Esophagus squamous epithelium (tissue), 5 donors: ENCODE results near the gene CHST2. TPM values are rescaled to one million over a fixed set of nuclear protein-coding genes. Genes with fewer than 3 reads are reported as not detected.
"Not testable (repeated sequence)": the region's sequence is repeated elsewhere in the genome, so short reads cannot be mapped to it uniquely, and the experiment has no call there.

ENCODE experiments used
- DNase-seq: peaks from one replicate; lab custom pipeline; 2025; lab: John Stamatoyannopoulos, UW
- H3K27ac ChIP-seq, 4 donors: fragments of 200-600 bp; sonication (generic); one replicate each; pipeline ENCODE4 v1.5.1; 2016 to 2019; ENCODE audit warnings: mild to moderate bottlenecking in 1 of 4
- H3K27me3 ChIP-seq, 4 donors: fragments of 200-600 bp; sonication (generic); 1 replicate in 3 of 4; 2 replicates in 1 of 4; pipeline versions ENCODE4 v1.5.1 to v1.6.0; 2017 to 2021; ENCODE audit warnings: antibody characterized with exemption in 1 of 4
- H3K36me3 ChIP-seq, 3 donors: fragments of 200-600 bp; sonication (generic); one replicate each; pipeline ENCODE4 v1.5.1; 2016 to 2019
- H3K4me1 ChIP-seq, 3 donors: fragments of 200-600 bp; sonication (generic); one replicate each; pipeline ENCODE4 v1.5.1; 2017 to 2019
- H3K4me3 ChIP-seq, 4 donors: fragments of 200-600 bp; sonication (generic); 1 replicate in 3 of 4; 2 replicates in 1 of 4; pipeline ENCODE4 v1.5.1; 2016 to 2019; ENCODE audit warnings: mild to moderate bottlenecking in 2 of 4, moderate library complexity in 1 of 4
- H3K9me3 ChIP-seq, 3 donors: fragments of 200-600 bp; sonication (generic); one replicate each; pipeline ENCODE4 v1.5.1; 2016 to 2019
- POLR2A ChIP-seq, 4 donors: fragments of 450-650 bp; IDR thresholded peaks; one replicate each; pipeline ENCODE4 v1.6.1; 2017; ENCODE audit warnings: antibody characterized with exemption in 4 of 4, mild to moderate bottlenecking in 4 of 4, moderate library complexity in 3 of 4
- whole genome bisulfite sequencing, 2 donors: methylation state at CpG; one replicate each; pipeline ENCODE4 v1.1.5; 2018; 5-methylcytosine and 5-hydroxymethylcytosine counted together
- intact Hi-C: fragments of 100-400 bp; cut with DNase I; formaldehyde crosslinking; loops from one replicate; pipeline ENCODE4 v1.15.0; 2022
- total RNA-seq, 4 donors: library from RNA; depleted of rRNA; stranded (reverse); fragments of >200 nt; gene quantifications; one replicate each; pipeline ENCODE4 v1.1.0, GENCODE V29; 2016
- TF ChIP-seq, protein P1 (sequence below), 6 experiments: fragments of 450-650 bp in 4 of 6; fragments of 200-600 bp in 2 of 6; sonication (generic) in 2 of 6; IDR thresholded peaks; one replicate each; pipeline ENCODE4 v1.5.1; 2016 to 2019; ENCODE audit warnings: antibody characterized with exemption in 6 of 6, mild to moderate bottlenecking in 4 of 6, moderate library complexity in 4 of 6
- donor health status: DM: yes; HTN: yes; CAD: no.

Gene CHST2
- total RNA-seq, 4 donors from 2014 or later, result 0.76 to 3.1 (median 1.6) TPM

DNA sequence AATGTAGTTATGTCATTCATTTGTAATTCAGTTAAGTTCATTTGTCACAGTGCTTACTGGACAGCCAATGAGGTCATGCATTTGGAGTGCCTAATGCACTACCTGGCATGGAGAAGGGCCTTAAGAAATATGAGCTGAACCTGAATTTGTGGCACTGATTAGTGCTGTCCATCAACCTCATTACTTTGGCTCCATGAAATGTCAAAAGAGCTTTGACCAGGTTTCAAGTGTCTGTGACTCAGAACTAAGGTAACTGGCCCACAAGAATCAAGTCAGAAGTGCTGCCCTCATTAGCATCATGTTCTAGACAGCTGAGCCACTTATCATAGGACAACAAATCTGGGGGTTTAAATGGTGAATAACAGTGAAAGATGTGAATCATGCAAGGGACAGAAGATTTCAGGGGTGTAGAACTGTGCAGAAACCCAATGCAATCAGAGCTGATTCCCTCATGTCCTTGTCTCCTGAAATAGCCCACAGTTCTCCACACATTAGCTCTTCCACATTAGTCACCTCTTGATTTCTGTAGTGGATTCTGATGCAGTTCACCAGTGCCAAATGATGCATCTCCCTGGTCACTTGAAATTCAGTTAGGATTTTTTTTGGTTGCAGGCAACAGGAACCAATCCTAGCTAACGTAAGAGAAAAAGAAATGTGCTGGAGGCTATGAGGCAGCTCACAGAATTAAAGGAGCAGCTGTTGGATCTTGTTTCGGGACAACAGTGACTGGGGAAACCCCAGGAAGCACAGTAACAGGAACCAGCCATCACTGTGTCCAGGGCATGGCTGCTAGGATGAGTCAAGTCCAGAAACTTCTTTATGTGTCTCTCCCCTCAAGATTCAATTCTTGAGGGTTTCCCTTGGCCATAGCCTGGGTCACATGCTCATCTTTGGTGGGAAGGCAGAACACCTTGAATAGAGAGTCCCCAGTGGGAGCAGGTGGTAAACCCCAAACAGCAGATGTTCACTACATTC lies 38.7 kb downstream of the CHST2 start:
- DNase-seq, result no peak
- Histone ChIP-seq H3K4me1 (no peaks in the 10 kb centered on the region), H3K27ac (no peak overlapping the region), H3K4me3 (no peak overlapping the region), H3K36me3 (no peaks in the 10 kb centered on the region), H3K27me3 (no peaks in the 10 kb centered on the region), H3K9me3 (no peaks in the 10 kb centered on the region)
- TF ChIP-seq POLR2A (IDR thresholded peaks at IDR 0.05), result no peak
- TF ChIP-seq, protein P1, sequence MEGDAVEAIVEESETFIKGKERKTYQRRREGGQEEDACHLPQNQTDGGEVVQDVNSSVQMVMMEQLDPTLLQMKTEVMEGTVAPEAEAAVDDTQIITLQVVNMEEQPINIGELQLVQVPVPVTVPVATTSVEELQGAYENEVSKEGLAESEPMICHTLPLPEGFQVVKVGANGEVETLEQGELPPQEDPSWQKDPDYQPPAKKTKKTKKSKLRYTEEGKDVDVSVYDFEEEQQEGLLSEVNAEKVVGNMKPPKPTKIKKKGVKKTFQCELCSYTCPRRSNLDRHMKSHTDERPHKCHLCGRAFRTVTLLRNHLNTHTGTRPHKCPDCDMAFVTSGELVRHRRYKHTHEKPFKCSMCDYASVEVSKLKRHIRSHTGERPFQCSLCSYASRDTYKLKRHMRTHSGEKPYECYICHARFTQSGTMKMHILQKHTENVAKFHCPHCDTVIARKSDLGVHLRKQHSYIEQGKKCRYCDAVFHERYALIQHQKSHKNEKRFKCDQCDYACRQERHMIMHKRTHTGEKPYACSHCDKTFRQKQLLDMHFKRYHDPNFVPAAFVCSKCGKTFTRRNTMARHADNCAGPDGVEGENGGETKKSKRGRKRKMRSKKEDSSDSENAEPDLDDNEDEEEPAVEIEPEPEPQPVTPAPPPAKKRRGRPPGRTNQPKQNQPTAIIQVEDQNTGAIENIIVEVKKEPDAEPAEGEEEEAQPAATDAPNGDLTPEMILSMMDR (IDR thresholded peaks at IDR 0.05), result no peak
- intact Hi-C loops, result no loop called here
- 8% methylated on average over 2 of the region's 2 CpGs; no CpG with 5 or more reads in 1 of the 2 donors for WGBS, 2 donors

DNA sequence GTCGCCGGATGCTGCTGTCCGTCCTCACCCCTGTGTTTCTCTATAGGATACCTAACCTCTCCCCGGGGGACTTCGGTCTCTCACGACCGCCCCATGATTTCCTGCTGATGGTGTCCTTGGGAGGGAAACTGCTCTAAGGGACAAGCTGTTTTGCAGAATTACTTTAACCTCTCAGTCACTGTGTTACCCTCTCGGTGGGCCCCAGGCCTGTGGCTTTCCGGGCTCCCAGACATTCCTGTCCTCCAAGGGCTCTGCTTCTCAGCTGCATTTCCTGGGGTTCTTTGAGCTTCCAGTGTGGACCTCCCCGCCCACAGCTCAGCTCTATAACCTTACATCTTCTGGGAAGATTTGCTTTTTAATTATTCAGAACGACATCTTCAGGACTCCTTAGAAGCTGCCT lies 40.9 kb downstream of the CHST2 start:
- Histone ChIP-seq H3K27me3 (no peaks in the 10 kb centered on the region), H3K36me3 (no peaks in the 10 kb centered on the region), H3K27ac (no peak overlapping the region), H3K4me3 (no peak overlapping the region), H3K4me1 (no peaks in the 10 kb centered on the region), H3K9me3 (no peaks in the 10 kb centered on the region)
- DNase-seq, result no peak
- no peak for TF ChIP-seq POLR2A (IDR thresholded peaks at IDR 0.05)
- TF ChIP-seq, protein P1 (IDR thresholded peaks at IDR 0.05), result no peak
- intact Hi-C loops, result no loop called here
- WGBS, 2 donors, result 83 to 89% methylated on average over 10 to 11 of the region's 11 CpGs

DNA sequence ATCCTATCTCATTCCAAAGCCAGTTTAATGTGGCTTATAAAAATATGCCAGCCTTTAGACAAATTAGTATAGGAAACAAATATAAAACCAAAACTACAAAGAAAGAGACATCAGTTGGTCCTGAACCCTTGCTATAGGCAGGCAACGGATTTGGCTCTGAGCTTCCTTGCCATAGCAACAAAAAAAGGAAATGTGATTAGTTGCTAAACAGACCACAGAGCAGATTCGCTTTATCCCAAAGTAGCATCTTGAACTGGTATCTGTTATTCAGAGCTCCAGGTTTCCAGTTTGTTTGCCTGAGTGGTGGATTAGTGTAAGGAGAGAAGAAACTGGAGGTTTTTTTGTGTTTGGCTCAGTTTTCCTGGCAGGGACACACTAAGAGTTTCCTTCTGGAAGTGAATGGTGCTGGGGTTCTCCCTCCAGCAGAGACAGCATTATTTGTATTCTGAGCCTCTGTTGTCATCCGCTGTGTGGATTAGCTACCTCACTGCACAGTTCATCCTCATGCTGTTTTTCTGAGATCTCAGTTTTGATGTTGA lies 44.1 kb downstream of the CHST2 start:
- no peak for DNase-seq
- H3K27me3 ChIP-seq, result no peaks in the 10 kb centered on the region
- no peaks in the 10 kb centered on the region for H3K9me3 ChIP-seq
- WGBS, 2 donors, result 64 to 71% methylated on average over 3 of the region's 3 CpGs
- no peak overlapping the region for H3K27ac ChIP-seq
- TF ChIP-seq POLR2A (IDR thresholded peaks at IDR 0.05), result no peak
- TF ChIP-seq, protein P1 (IDR thresholded peaks at IDR 0.05), result no peak
- intact Hi-C loops, result no loop called here
- no peaks in the 10 kb centered on the region for H3K4me1 ChIP-seq
- no peaks in the 10 kb centered on the region for H3K36me3 ChIP-seq
- H3K4me3 ChIP-seq, result no peak overlapping the region

DNA sequence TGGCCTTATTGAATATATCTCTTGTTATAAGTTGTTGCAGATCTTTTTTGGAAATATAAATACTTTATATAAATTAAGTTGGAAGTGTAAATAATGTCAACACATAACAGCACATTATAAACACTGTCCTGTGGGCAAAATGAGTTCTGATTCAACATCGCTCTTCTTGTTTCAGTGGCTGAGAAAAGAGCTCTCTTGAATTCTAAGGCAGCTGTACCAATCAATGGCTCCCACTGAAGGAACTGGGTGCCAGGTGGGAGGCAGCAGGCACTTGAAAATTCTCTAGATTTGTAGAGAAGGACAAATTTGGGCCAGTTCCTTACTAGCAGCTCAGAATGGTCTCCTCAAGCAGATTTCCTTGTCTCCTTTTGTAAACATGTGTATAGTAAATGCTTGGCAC lies 45.6 kb downstream of the CHST2 start:
- intact Hi-C loops, result no loop called here
- Histone ChIP-seq H3K27ac (peak overlapping the region in 1 of 4 donors; percentile 12), H3K36me3 (no peaks in the 10 kb centered on the region), H3K9me3 (no peaks in the 10 kb centered on the region), H3K4me1 (peaks cover 0 to under 1% (median 0%) of the 10 kb centered on the region in 3 donors), H3K4me3 (no peak overlapping the region), H3K27me3 (no peaks in the 10 kb centered on the region)
- WGBS, 2 donors, result 86 to 90% methylated on average over 1 of the region's 1 CpG
- TF ChIP-seq POLR2A (IDR thresholded peaks at IDR 0.05), result no peak
- TF ChIP-seq, protein P1 (IDR thresholded peaks at IDR 0.05), result no peak
- no peak for DNase-seq

DNA sequence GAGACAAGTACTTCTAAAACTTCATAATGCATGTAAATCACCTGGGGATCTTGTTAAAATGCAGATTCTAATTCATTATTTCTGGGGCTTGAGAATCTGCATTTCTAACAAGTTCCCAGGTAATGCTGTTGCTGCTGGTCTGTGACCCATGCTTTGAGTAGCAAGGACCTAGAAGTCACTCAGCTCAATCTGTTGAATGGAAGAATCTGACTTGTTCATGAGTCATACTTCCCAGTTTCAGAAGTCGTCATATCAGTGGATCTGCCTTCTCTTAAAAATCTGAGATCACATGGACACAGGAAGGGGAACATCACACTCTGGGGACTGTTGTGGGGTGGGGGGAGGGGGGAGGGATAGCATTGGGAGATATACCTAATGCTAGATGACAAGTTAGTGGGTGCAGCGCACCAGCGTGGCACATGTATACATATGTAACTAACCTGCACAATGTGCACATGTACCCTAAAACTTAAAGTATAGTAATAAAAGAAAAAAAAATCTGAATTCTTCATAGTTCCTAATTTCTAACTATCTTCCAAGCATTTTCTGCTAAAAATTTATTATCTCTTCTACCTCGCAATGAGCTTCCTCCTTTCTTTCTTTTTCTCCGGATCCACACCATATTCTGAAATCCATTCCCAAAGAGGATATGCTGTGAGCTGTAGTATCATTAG lies 46.2 kb downstream of the CHST2 start:
- H3K27me3 ChIP-seq, H3K36me3 ChIP-seq, DNase-seq, H3K4me1 ChIP-seq, H3K4me3 ChIP-seq, H3K9me3 ChIP-seq, intact Hi-C loops: not testable (repeated sequence)
- 72 to 85% methylated on average over 4 to 5 of the region's 5 CpGs for WGBS, 2 donors
- peak overlapping the region in 1 of 4 donors; percentile 12 for H3K27ac ChIP-seq
